IMR-90 (cell line): Measurements from ENCODE around the gene GBF1. TPM values are rescaled to one million over a fixed set of nuclear protein-coding genes. Genes with fewer than 3 reads are reported as not detected.

Source experiments
- ATAC-seq: fragments of 200-7000 bp; cut with Tn5 transposase; 2 replicates; pipeline ENCODE4 v1.9.1; 2020; ENCODE audit warnings: low read depth, mild to moderate bottlenecking, moderate library complexity
- BruUV-seq: library from RNA; stranded (reverse); fragments of 400-500 nt; replicated peaks from 2 replicates; lab custom pipeline; 2021; lab: Mats Ljungman, UMichigan
- CTCF ChIA-PET: fragments of 300-600 bp; formaldehyde crosslinking; extraction: SDS; loops from one replicate; lab custom pipeline; 2021; ENCODE audit warnings: antibody characterized with exemption; lab: Yijun Ruan, JAX
- POLR2A ChIA-PET: fragments of 300-600 bp; sonication (Branson Sonifier 250); formaldehyde crosslinking; loops from one replicate; lab custom pipeline; 2022; ENCODE audit warnings: antibody characterized with exemption; ENCODE audit not compliant: unreplicated experiment; lab: Charles Lee
- DNase-seq: peaks from one replicate; pipeline ENCODE4 v3.0.0; 2013
- H2AFZ ChIP-seq: replicated peaks from 2 replicates; pipeline ENCODE3; 2013; ENCODE audit warnings: low read length, mild to moderate bottlenecking; ENCODE audit not compliant: poor library complexity
- H2AK5ac ChIP-seq: 2 replicates; pipeline ENCODE4 v1.6.1; 2013; ENCODE audit warnings: low read depth, low read length, inconsistent platforms
- H2AK9ac ChIP-seq: replicated peaks from 2 replicates; pipeline ENCODE3; 2013; ENCODE audit warnings: mild to moderate bottlenecking, low read depth, low read length, moderate library complexity; ENCODE audit not compliant: poor library complexity
- H2BK120ac ChIP-seq: 2 replicates; pipeline ENCODE4 v1.6.1; 2013; ENCODE audit warnings: low read depth, low read length, inconsistent platforms
- H2BK15ac ChIP-seq: 3 replicates; pipeline ENCODE4 v1.6.1; 2013; ENCODE audit warnings: low read depth, low read length, inconsistent platforms
- H2BK20ac ChIP-seq: 2 replicates; pipeline ENCODE4 v1.6.1; 2013; ENCODE audit warnings: low read depth, mild to moderate bottlenecking, inconsistent platforms, low read length, moderate library complexity
- H2BK5ac ChIP-seq: 2 replicates; pipeline ENCODE4 v1.6.1; 2013; ENCODE audit warnings: mild to moderate bottlenecking, low read depth, low read length, inconsistent platforms; ENCODE audit not compliant: poor library complexity, severe bottlenecking
- H3K14ac ChIP-seq: replicated peaks from 2 replicates; pipeline ENCODE4 v1.6.1; 2013; ENCODE audit warnings: low read depth, low read length, inconsistent platforms
- H3K18ac ChIP-seq: 2 replicates; pipeline ENCODE4 v1.6.1; 2013; ENCODE audit warnings: low read depth, low read length, control low read depth
- H3K23ac ChIP-seq: 2 replicates; pipeline ENCODE4 v1.6.1; 2013; ENCODE audit warnings: low read depth, low read length, inconsistent platforms
- H3K27ac ChIP-seq: 2 replicates; pipeline ENCODE4 v1.5.1; 2013; ENCODE audit warnings: mild to moderate bottlenecking, control low read depth, low read length; ENCODE audit not compliant: insufficient read depth
- H3K27me3 ChIP-seq: 2 replicates; pipeline ENCODE4 v1.6.1; 2013; ENCODE audit warnings: low read length; ENCODE audit not compliant: control insufficient read depth, insufficient read depth
- H3K36me3 ChIP-seq: 2 replicates; pipeline ENCODE4 v1.6.1; 2013; ENCODE audit warnings: low read length, mixed read lengths; ENCODE audit not compliant: control insufficient read depth, insufficient read depth
- H3K4ac ChIP-seq: 2 replicates; pipeline ENCODE4 v1.6.1; 2013; ENCODE audit warnings: low read depth, low read length, inconsistent platforms
- H3K4me1 ChIP-seq: 2 replicates; pipeline ENCODE4 v1.6.1; 2013; ENCODE audit warnings: low read length, mixed read lengths; ENCODE audit not compliant: control insufficient read depth, insufficient read depth
- H3K4me2 ChIP-seq: 2 replicates; pipeline ENCODE4 v1.6.1; 2013; ENCODE audit warnings: low read depth, mild to moderate bottlenecking, control low read depth, low read length, moderate library complexity
- H3K4me3 ChIP-seq: 2 replicates; pipeline ENCODE4 v1.5.1; 2013; ENCODE audit warnings: low read depth, mild to moderate bottlenecking, control low read depth, low read length, moderate library complexity; ENCODE audit not compliant: insufficient read depth
- H3K56ac ChIP-seq: 2 replicates; pipeline ENCODE4 v1.6.1; 2013; ENCODE audit warnings: low read length, inconsistent platforms; ENCODE audit not compliant: insufficient read depth; ENCODE audit errors: extremely low read depth
- H3K79me1 ChIP-seq, 2 experiments: 2 replicates each; pipeline ENCODE4 v1.6.1; 2013; ENCODE audit warnings: low read length in 2 of 2, inconsistent platforms in 1 of 2, low read depth in 1 of 2
- H3K9ac ChIP-seq: 2 replicates; pipeline ENCODE4 v1.6.1; 2013; ENCODE audit warnings: low read depth, low read length, control low read depth
- H3K9me1 ChIP-seq: 2 replicates; pipeline ENCODE4 v1.6.1; 2013; ENCODE audit warnings: low read length, inconsistent platforms; ENCODE audit not compliant: insufficient read depth
- H3K9me3 ChIP-seq: 2 replicates; pipeline ENCODE4 v1.6.1; 2013; ENCODE audit warnings: low read length; ENCODE audit not compliant: control insufficient read depth, insufficient read depth
- H4K20me1 ChIP-seq: 2 replicates; pipeline ENCODE4 v1.6.1; 2013; ENCODE audit warnings: low read length, inconsistent platforms; ENCODE audit not compliant: insufficient read depth
- H4K5ac ChIP-seq: 2 replicates; pipeline ENCODE4 v1.6.1; 2013; ENCODE audit warnings: mild to moderate bottlenecking, low read depth, low read length, control low read depth
- H4K8ac ChIP-seq, 2 experiments: 2 replicates each; pipeline ENCODE4 v1.6.1; 2013; ENCODE audit warnings: low read depth in 2 of 2, low read length in 2 of 2, control low read depth in 1 of 2, inconsistent platforms in 1 of 2
- H4K91ac ChIP-seq: 2 replicates; pipeline ENCODE4 v1.6.1; 2013; ENCODE audit warnings: low read depth, low read length, inconsistent platforms; ENCODE audit not compliant: insufficient read depth
- CEBPB ChIP-seq: IDR thresholded peaks from 2 replicates; pipeline ENCODE4 v1.6.1; 2012; ENCODE audit warnings: low read depth, low read length, improper control_type of control experiment
- USF2 ChIP-seq: fragments of 150-350 bp; IDR thresholded peaks from 2 replicates; pipeline ENCODE4 v1.6.1; 2017; ENCODE audit warnings: mild to moderate bottlenecking, antibody characterized with exemption, low read length, low read depth
- WGBS, 2 experiments: methylation state at CpG; one replicate each; pipeline versions ENCODE4 v1.1.5 to v1.1.7; 2013; ENCODE audit warnings: missing lambda C conversion rate in 2 of 2; ENCODE audit not compliant: insufficient read length in 1 of 2; ENCODE audit errors: extremely low coverage in 2 of 2; 5-methylcytosine and 5-hydroxymethylcytosine counted together
- dilution Hi-C: fragments of 300-500 bp; cut with HindIII; formaldehyde crosslinking; loops from one replicate; pipeline ENCODE4 v1.14.3; 2018; ENCODE audit warnings: low sequenced_read_pairs; ENCODE audit not compliant: unreplicated experiment
- in situ Hi-C: fragments of 300-500 bp; cut with MboI; formaldehyde crosslinking; loops from 3 replicates; pipeline ENCODE4 v1.14.3; 2019; ENCODE audit warnings: low sequenced_read_pairs, inconsistent platforms, mixed read lengths
- intact Hi-C: fragments of 100-400 bp; cut with micrococcal nuclease; formaldehyde crosslinking; loops from 2 replicates; pipeline ENCODE4 v1.10.0; 2022
- polyA plus RNA-seq, 3 experiments: library from polyadenylated mRNA; depleted of rRNA; stranded (reverse); fragments of >200 nt; gene quantifications; 2 replicates each; pipeline ENCODE4 v1.2.3, GENCODE V29; 2012; ENCODE audit warnings: low replicate concordance in 1 of 3
- total RNA-seq: library from RNA; depleted of rRNA; stranded (reverse); fragments of >200 nt; gene quantifications from 2 replicates; pipeline ENCODE4 v1.2.3, GENCODE V29; 2012

Gene GBF1
- total and polyA plus RNA-seq, 2 of the 4 experiments (the other 2 are of a cell fraction): 38.7 to 40.1 TPM

GRCh38 chr10:102344067-102344466 is 98.7 kb downstream of the GBF1 start:
- Histone ChIP-seq H2AFZ (no peak overlapping the region), H2BK5ac (no peak overlapping the region), H3K18ac (no peak overlapping the region), H4K5ac (no peak overlapping the region), H3K4me1 (peaks cover 14% of the 10 kb centered on the region), H2BK120ac (no peak overlapping the region), H3K9ac (no peak overlapping the region), H4K91ac (no peak overlapping the region), H3K79me1 (peaks cover 17 to 52% of the 10 kb centered on the region in 2 experiments; a peak in 3 of 4 replicates), H2BK15ac (no peak overlapping the region), H3K27ac (no peak overlapping the region; the same call in 1 of the 2 replicates), H2AK9ac (no peak overlapping the region), H2AK5ac (no peak overlapping the region; the same call in 1 of the 2 replicates), H3K9me3 (no peaks in the 10 kb centered on the region), H3K23ac (peak overlapping the region; percentile 48; the same call in 1 of the 2 replicates), H4K8ac (no peak overlapping the region), H3K4ac (no peak overlapping the region), H3K56ac (no peak overlapping the region), H3K4me3 (no peak overlapping the region), H4K20me1 (peaks cover 18% of the 10 kb centered on the region), H3K4me2 (no peak overlapping the region), H3K14ac (no peak overlapping the region), H3K36me3 (peaks cover 10% of the 10 kb centered on the region), H3K9me1 (peaks cover 8% of the 10 kb centered on the region; the same call in 1 of the 2 replicates), H3K27me3 (no peaks in the 10 kb centered on the region), H2BK20ac (no peak overlapping the region)
- WGBS, 2 experiments: no CpG with 5 or more reads among the region's 3 CpGs
- CTCF ChIA-PET: no interaction called here
- dilution Hi-C loops: no loop called here
- intact Hi-C loops: loop anchor here (5.0 kb wide), 1 partner anchor 97 kb away; the partner anchor contains the start of gene GBF1
- POLR2A ChIA-PET: no interaction called here
- DNase-seq (peak; percentile 56), ATAC-seq (peak; percentile 32; the same call in 1 of the 2 replicates)
- TF ChIP-seq CEBPB (0 out of 2 replicates have a peak, but pooled peaks have one; percentile 48), USF2 (no peak)
- in situ Hi-C loops: no loop called here
- no TSS peak for BruUV-seq
